HL-60 (cell line): ENCODE data around the gene ATXN1L.

Experiments used
- DNase-seq, 2 experiments: peaks; one replicate each; pipeline ENCODE4 v3.0.0-alpha.2; 2010 to 2020; ENCODE audit warnings: low read depth in 1 of 2, low spot score in 1 of 2
- H3K27ac ChIP-seq: fragments of 250-450 bp; sonication (Bioruptor Pico); replicated peaks from 2 replicates; pipeline ENCODE4 v1.5.1; 2020; ENCODE audit warnings: mild to moderate bottlenecking, moderate library complexity
- H3K27me3 ChIP-seq: fragments of 250-450 bp; sonication (Bioruptor Pico); 2 replicates; pipeline ENCODE4 v1.5.1; 2021; ENCODE audit warnings: mild to moderate bottlenecking, moderate library complexity; ENCODE audit not compliant: insufficient read depth, poor library complexity, severe bottlenecking
- H3K4me3 ChIP-seq: replicated peaks from 2 replicates; pipeline ENCODE4 v1.5.1; 2011; ENCODE audit warnings: mild to moderate bottlenecking, control low read depth, low read length; ENCODE audit not compliant: insufficient read depth
- CTCF ChIP-seq: IDR thresholded peaks from one replicate; pipeline ENCODE4 v1.5.1; 2011; ENCODE audit warnings: low read length, control low read depth, inconsistent platforms; ENCODE audit not compliant: insufficient read depth
- POLR2AphosphoS5 ChIP-seq: IDR thresholded peaks from 2 replicates; pipeline ENCODE4 v1.6.1; 2012; ENCODE audit warnings: low read depth
- REST ChIP-seq: IDR thresholded peaks from 2 replicates; pipeline ENCODE4 v1.6.1; 2012; ENCODE audit warnings: low read depth; ENCODE audit not compliant: insufficient replicate concordance
- SPI1 ChIP-seq: IDR thresholded peaks from 2 replicates; pipeline ENCODE4 v1.6.1; 2012; ENCODE audit warnings: low read depth, mild to moderate bottlenecking, borderline replicate concordance

Gene ATXN1L

GRCh38 chr16:71837150-71837549, 8.6 kb upstream of the ATXN1L start:
- no peak for DNase-seq
- Histone ChIP-seq H3K27me3 (no peaks in the 10 kb centered on the region), H3K4me3 (no peak overlapping the region), H3K27ac (no peak overlapping the region)
- TF ChIP-seq SPI1: no peak
- TF ChIP-seq CTCF: no peak
- no peak for TF ChIP-seq POLR2AphosphoS5

- H3K4me3 ChIP-seq: no peak overlapping the region
- H3K27me3 ChIP-seq: no peaks in the 10 kb centered on the region
- no peak for TF ChIP-seq REST
- TF ChIP-seq SPI1: no peak
- H3K27ac ChIP-seq: no peak overlapping the region
- DNase-seq: no peak
Measured at GRCh38 chr16:71840052-71840451, 5.7 kb upstream of the ATXN1L start.

GRCh38 chr16:71843572-71843971, 2.2 kb upstream of the ATXN1L start:
- no peak overlapping the region for H3K27ac ChIP-seq

More at GRCh38 chr16:71843572-71843971, 2.2 kb upstream of the ATXN1L start:
- no peak for TF ChIP-seq CTCF
- no peak for TF ChIP-seq POLR2AphosphoS5
- TF ChIP-seq REST: no peak
- no peak for DNase-seq
- no peaks in the 10 kb centered on the region for H3K27me3 ChIP-seq
- no peak overlapping the region for H3K4me3 ChIP-seq
